Activated CD8-positive, alpha-beta T cell treated with anti-CD3 and anti-CD28 coated beads for 36 hours (primary cell): ENCODE measurements around the gene NRG3. TPM values are rescaled to one million over a fixed set of nuclear protein-coding genes. Genes with fewer than 3 reads are reported as not detected.

ENCODE experiments used
- ATAC-seq: fragments of 200-7000 bp; cut with Tn5 transposase; one replicate; pipeline ENCODE4 v1.10.0; 2021; ENCODE audit warnings: mild to moderate bottlenecking, moderate library complexity
- CTCF ChIA-PET: fragments of 350-600 bp; sonication (Branson Sonifier 250); formaldehyde crosslinking; loops from one replicate; lab custom pipeline; 2021; ENCODE audit warnings: antibody characterized with exemption; lab: Charles Lee
- POLR2A ChIA-PET: fragments of 350-600 bp; sonication (Branson Sonifier 250); formaldehyde crosslinking; loops from one replicate; lab custom pipeline; 2021; ENCODE audit warnings: antibody characterized with exemption; lab: Charles Lee
- DNase-seq: peaks from one replicate; pipeline ENCODE4 v3.0.0-alpha.2; 2020
- H3K27ac Mint-ChIP-seq: one replicate; pipeline ENCODE4 v1.8.0; 2021; ENCODE audit warnings: mild to moderate bottlenecking, mixed read lengths
- H3K27me3 Mint-ChIP-seq: one replicate; pipeline ENCODE4 v1.8.0; 2021; ENCODE audit warnings: mixed read lengths
- H3K36me3 Mint-ChIP-seq: one replicate; pipeline ENCODE4 v1.8.0; 2021; ENCODE audit warnings: low read depth, mixed read lengths
- H3K4me1 Mint-ChIP-seq: one replicate; pipeline ENCODE4 v1.8.0; 2021; ENCODE audit warnings: low read depth, mixed read lengths
- H3K4me3 Mint-ChIP-seq: one replicate; pipeline ENCODE4 v1.8.0; 2021; ENCODE audit warnings: mild to moderate bottlenecking, moderate library complexity, mixed read lengths
- H3K9me3 Mint-ChIP-seq: one replicate; pipeline ENCODE4 v1.8.0; 2021; ENCODE audit warnings: mixed read lengths
- intact Hi-C: fragments of 100-400 bp; cut with micrococcal nuclease; formaldehyde crosslinking; loops from one replicate; pipeline ENCODE4 v1.10.0; 2022
- total RNA-seq, 2 experiments: library from RNA; stranded (reverse); gene quantifications; one replicate each; pipeline ENCODE4 v1.2.3, GENCODE V29; 2021
- TF ChIP-seq, protein P1 (sequence below): fragments of 200-600 bp; IDR thresholded peaks from one replicate; pipeline ENCODE4 v1.8.0; 2022; ENCODE audit warnings: antibody characterized with exemption, mild to moderate bottlenecking

The NRG3 gene
- total RNA-seq, 2 experiments from 2014 or later: not detected

DNA sequence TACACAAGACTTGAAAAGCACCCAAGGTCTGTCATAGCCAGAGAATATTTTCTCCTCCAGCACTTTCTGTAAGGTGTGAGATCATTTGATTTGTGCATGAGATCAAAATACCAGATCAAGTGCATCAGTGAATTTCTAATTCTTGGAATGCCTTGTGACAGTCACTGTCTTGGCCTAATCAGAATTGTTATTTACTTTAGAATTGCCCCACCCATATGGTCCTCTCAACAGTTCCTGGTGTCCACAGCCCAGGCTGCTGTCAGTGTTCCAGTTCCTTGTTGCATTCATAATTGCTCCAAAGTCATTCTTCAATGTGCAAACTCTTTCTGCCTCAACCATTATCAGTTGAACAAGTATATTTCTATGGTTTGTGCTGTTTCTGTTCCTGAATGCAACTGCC is 770.2 kb downstream of the NRG3 start:
- intact Hi-C loops: no loop called here
- Mint-ChIP-seq H3K4me3 (no peak overlapping the region), H3K4me1 (no peaks in the 10 kb centered on the region), H3K27ac (no peak overlapping the region), H3K27me3 (no peaks in the 10 kb centered on the region), H3K9me3 (peaks cover 8% of the 10 kb centered on the region), H3K36me3 (no peaks in the 10 kb centered on the region)
- DNase-seq (no peak), ATAC-seq (no peak)
- TF ChIP-seq, protein P1, sequence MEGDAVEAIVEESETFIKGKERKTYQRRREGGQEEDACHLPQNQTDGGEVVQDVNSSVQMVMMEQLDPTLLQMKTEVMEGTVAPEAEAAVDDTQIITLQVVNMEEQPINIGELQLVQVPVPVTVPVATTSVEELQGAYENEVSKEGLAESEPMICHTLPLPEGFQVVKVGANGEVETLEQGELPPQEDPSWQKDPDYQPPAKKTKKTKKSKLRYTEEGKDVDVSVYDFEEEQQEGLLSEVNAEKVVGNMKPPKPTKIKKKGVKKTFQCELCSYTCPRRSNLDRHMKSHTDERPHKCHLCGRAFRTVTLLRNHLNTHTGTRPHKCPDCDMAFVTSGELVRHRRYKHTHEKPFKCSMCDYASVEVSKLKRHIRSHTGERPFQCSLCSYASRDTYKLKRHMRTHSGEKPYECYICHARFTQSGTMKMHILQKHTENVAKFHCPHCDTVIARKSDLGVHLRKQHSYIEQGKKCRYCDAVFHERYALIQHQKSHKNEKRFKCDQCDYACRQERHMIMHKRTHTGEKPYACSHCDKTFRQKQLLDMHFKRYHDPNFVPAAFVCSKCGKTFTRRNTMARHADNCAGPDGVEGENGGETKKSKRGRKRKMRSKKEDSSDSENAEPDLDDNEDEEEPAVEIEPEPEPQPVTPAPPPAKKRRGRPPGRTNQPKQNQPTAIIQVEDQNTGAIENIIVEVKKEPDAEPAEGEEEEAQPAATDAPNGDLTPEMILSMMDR: no peak
- CTCF ChIA-PET: interaction anchor here (0.6 kb wide), 1 partner anchor 10 kb away, joined by 3 read pairs; no protein-coding TSS in a partner anchor
- POLR2A ChIA-PET: no interaction called here

DNA sequence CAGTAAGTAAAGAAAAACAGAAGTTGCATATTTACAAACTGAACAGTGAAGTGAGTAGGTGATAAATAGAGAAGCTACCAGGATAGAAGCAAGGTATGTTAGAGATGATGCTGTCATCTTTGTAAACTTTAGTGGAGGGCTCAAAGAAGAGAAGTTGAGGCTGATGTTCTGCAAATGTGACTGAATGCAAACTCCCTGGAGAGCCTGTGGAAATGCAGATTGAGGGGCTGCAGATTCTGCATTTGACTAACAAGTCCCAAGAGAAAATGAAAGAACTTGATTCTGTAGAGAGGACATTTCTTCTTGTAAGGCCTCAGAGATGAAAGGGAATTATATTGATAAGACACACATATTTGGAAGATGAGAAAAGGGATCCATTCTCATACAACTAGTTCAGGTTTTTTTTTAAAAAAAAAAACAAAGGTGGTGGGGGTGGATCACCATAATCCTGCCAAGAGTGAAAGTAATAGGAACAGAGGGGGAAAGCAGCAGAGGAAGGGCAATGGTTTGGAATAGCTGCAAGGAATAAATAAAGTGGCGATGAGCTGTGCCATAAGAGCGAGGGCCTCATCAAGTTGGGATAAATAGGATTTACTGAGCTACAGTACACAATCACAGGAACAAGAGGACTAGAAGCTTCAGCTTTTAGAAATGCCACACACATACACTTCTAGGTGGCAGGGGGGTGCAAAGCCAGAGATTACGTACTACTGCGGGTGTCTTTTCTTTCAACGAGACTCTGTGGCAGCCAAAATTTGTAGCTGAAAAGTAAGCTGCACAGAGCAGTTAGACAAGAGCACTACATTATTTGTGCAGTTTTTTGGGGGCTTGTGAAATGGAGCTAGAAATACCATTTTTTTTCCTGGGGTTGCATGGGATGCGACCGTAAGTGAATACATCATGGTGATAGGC is 778.5 kb downstream of the NRG3 start:
- Mint-ChIP-seq H3K4me1 (no peaks in the 10 kb centered on the region), H3K4me3 (no peak overlapping the region), H3K27ac (no peak overlapping the region), H3K9me3 (peaks cover 6% of the 10 kb centered on the region), H3K36me3 (no peaks in the 10 kb centered on the region), H3K27me3 (no peaks in the 10 kb centered on the region)
- no peak for ATAC-seq
- intact Hi-C loops: no loop called here
- CTCF ChIA-PET: no interaction called here
- POLR2A ChIA-PET: no interaction called here
- no peak for DNase-seq
- TF ChIP-seq, protein P1: no peak

DNA sequence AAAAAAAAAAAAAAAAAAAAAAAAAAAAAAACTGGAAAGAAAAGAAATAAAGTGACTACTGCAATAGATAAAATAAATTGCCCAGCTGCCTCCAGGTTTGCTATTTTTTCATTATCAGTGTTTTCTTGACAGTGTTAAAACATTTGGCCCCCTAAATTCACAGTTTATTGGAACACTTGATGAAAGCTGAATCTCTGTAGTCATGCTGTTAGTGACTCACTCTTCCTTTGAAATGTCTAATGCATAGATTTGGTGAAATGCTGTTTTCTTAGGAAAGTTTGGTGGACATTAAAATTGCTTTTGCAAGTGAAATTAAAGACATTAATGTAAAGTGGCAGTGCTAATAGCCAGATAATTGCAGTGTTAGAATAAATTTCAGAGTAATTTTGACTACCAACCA is 785.2 kb downstream of the NRG3 start:
- ATAC-seq (no peak), DNase-seq (no peak)
- POLR2A ChIA-PET: no interaction called here
- H3K4me3 Mint-ChIP-seq: no peak overlapping the region
- no peak overlapping the region for H3K27ac Mint-ChIP-seq
- CTCF ChIA-PET: no interaction called here
- H3K27me3 Mint-ChIP-seq: no peaks in the 10 kb centered on the region
- H3K36me3 Mint-ChIP-seq: no peaks in the 10 kb centered on the region
- no peaks in the 10 kb centered on the region for H3K4me1 Mint-ChIP-seq
- peaks cover 2% of the 10 kb centered on the region for H3K9me3 Mint-ChIP-seq
- intact Hi-C loops: no loop called here
- TF ChIP-seq, protein P1: no peak

DNA sequence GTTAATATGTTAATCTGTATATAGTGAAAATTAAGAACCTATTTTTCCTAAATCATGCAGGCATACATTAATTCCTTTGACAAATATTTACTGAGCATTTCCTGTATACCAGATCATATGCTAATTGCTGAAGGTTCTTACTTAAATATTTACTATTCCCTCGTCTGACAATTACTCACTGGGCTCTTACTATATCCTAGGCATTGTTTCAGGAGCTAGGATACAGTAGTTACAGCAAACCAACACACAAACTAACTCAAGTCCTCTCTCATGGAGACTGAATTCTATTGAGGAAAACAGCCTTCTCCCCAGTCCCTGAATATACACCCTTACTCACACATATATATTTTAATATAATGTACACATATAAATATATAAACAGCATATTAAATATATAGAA is 786.0 kb downstream of the NRG3 start:
- DNase-seq: no peak
- intact Hi-C loops: no loop called here
- ChIA-PET POLR2A (no interaction called here), CTCF (no interaction called here)
- Mint-ChIP-seq H3K36me3 (no peaks in the 10 kb centered on the region), H3K9me3 (peaks cover 2% of the 10 kb centered on the region), H3K4me3 (no peak overlapping the region), H3K4me1 (no peaks in the 10 kb centered on the region), H3K27ac (no peak overlapping the region), H3K27me3 (no peaks in the 10 kb centered on the region)
- TF ChIP-seq, protein P1: no peak
- no peak for ATAC-seq

DNA sequence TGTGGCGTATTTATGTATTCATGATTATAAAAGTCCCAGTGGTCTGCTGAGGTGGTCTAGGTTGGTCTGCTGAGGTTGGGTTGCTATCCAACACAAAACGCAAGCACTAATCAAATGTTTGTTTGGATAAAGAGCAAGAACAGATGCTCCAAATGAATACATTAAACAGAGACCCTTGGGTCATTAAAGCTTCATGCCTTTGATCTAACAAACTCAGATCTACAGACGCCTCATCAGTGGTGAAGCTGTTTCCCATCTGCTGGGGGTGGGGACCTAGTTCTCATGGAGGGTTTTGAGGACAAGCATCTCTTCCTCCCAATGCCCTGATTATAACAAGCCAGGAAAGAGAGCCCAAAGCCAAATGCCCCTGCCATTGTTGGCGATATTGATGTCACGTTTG is 786.7 kb downstream of the NRG3 start:
- DNase-seq (no peak), ATAC-seq (no peak)
- ChIA-PET CTCF (no interaction called here), POLR2A (no interaction called here)
- TF ChIP-seq, protein P1: no peak
- H3K27me3 Mint-ChIP-seq: no peaks in the 10 kb centered on the region
- H3K27ac Mint-ChIP-seq: no peak overlapping the region
- intact Hi-C loops: no loop called here
- no peak overlapping the region for H3K4me3 Mint-ChIP-seq
- H3K9me3 Mint-ChIP-seq: peaks cover 2% of the 10 kb centered on the region
- H3K36me3 Mint-ChIP-seq: no peaks in the 10 kb centered on the region
- H3K4me1 Mint-ChIP-seq: no peaks in the 10 kb centered on the region
